ENCODE measurements around the gene LNPK.
A peak's percentile ranks its signal among the peaks of the same experiment; 100 is the strongest.
"Not testable (repeated sequence)": the region's sequence is repeated elsewhere in the genome, so short reads cannot be mapped to it uniquely, and the experiment has no call there.

The LNPK gene

GRCh38 chr2:175931805-175932204 lies 70.3 kb downstream of the LNPK start:
- peak; percentile 89 for DNase-seq (ENCODE audit: extremely low read depth, low read depth)
- no peak for TF ChIP-seq CTCF (IDR thresholded peaks at IDR 0.05; ENCODE audit: low read depth, low read length)

- no peak for TF ChIP-seq CTCF (IDR thresholded peaks at IDR 0.05; ENCODE audit: low read depth, low read length)
- no peak for DNase-seq (ENCODE audit: extremely low read depth, low read depth)
Measured at GRCh38 chr2:175930504-175930903, 71.6 kb downstream of the LNPK start.

- TF ChIP-seq CTCF (IDR thresholded peaks at IDR 0.05; ENCODE audit: low read depth, low read length), result no peak
- no peak for DNase-seq (ENCODE audit: extremely low read depth, low read depth)
Measured at GRCh38 chr2:175929850-175930249, 72.2 kb downstream of the LNPK start.

- no peak for TF ChIP-seq CTCF (IDR thresholded peaks at IDR 0.05; ENCODE audit: low read depth, low read length)
- DNase-seq (ENCODE audit: extremely low read depth, low read depth), result no peak
Measured at GRCh38 chr2:175926272-175926671, 75.8 kb downstream of the LNPK start.

GRCh38 chr2:175922160-175922559 lies 79.9 kb downstream of the LNPK start:
- no peak for TF ChIP-seq CTCF (IDR thresholded peaks at IDR 0.05; ENCODE audit: low read depth, low read length)
- DNase-seq (ENCODE audit: extremely low read depth, low read depth), result no peak

- TF ChIP-seq CTCF (IDR thresholded peaks at IDR 0.05; ENCODE audit: low read depth, low read length), result no peak
- no peak for DNase-seq (ENCODE audit: extremely low read depth, low read depth)
Measured at GRCh38 chr2:175918935-175919334, 83.1 kb downstream of the LNPK start.

GRCh38 chr2:175914846-175915245 lies 87.2 kb downstream of the LNPK start:
- no peak for TF ChIP-seq CTCF (IDR thresholded peaks at IDR 0.05; ENCODE audit: low read depth, low read length)
- no peak for DNase-seq (ENCODE audit: extremely low read depth, low read depth)

GRCh38 chr2:175913849-175914743 lies 88.0 kb downstream of the LNPK start:
- DNase-seq (ENCODE audit: extremely low read depth, low read depth), result not testable (repeated sequence)

GRCh38 chr2:175913267-175913666 lies 88.8 kb downstream of the LNPK start:
- not testable (repeated sequence) for DNase-seq (ENCODE audit: extremely low read depth, low read depth)

Measured in AG09319 (cell line).